Nephron progenitor cell (in vitro differentiated cells): ENCODE measurements around the gene HOXC12.

Source experiments
- DNase-seq: peaks from one replicate; pipeline ENCODE4 v3.0.0; 2021
- H3K27ac Mint-ChIP-seq: 2 replicates; pipeline ENCODE4 v1.8.0; 2021; ENCODE audit warnings: mild to moderate bottlenecking, moderate library complexity, mixed read lengths
- H3K27me3 Mint-ChIP-seq: 2 replicates; pipeline ENCODE4 v1.8.0; 2021; ENCODE audit warnings: mild to moderate bottlenecking, low read depth, mixed read lengths; ENCODE audit not compliant: poor library complexity
- H3K36me3 Mint-ChIP-seq: 2 replicates; pipeline ENCODE4 v1.8.0; 2021; ENCODE audit warnings: low read depth, mixed read lengths
- H3K4me1 Mint-ChIP-seq: 2 replicates; pipeline ENCODE4 v1.8.0; 2021; ENCODE audit warnings: mixed read lengths
- H3K4me3 Mint-ChIP-seq: 2 replicates; pipeline ENCODE4 v1.8.0; 2021; ENCODE audit warnings: mild to moderate bottlenecking, moderate library complexity, mixed read lengths
- H3K9me3 Mint-ChIP-seq: 2 replicates; pipeline ENCODE4 v1.8.0; 2021; ENCODE audit warnings: mild to moderate bottlenecking, moderate library complexity, mixed read lengths
- CTCF ChIP-seq: fragments of 200-600 bp; sonication (generic); IDR thresholded peaks from 2 replicates; pipeline ENCODE4 v1.5.0; 2021; ENCODE audit warnings: antibody characterized with exemption

Gene HOXC12

GRCh38 chr12:53964315-53964713, 9.6 kb downstream of the HOXC12 start:
- H3K4me1 Mint-ChIP-seq = peaks cover 38% of the 10 kb centered on the region
- H3K4me3 Mint-ChIP-seq = no peak overlapping the region
- peaks cover 100% of the 10 kb centered on the region for H3K27me3 Mint-ChIP-seq
- no peak overlapping the region for H3K27ac Mint-ChIP-seq
- no peak for DNase-seq
- no peak for TF ChIP-seq CTCF
- H3K9me3 Mint-ChIP-seq = no peaks in the 10 kb centered on the region
- H3K36me3 Mint-ChIP-seq = no peaks in the 10 kb centered on the region

GRCh38 chr12:53965281-53966084, 10.8 kb downstream of the HOXC12 start:
- Mint-ChIP-seq H3K27me3 (peaks cover 100% of the 10 kb centered on the region), H3K9me3 (no peaks in the 10 kb centered on the region), H3K36me3 (no peaks in the 10 kb centered on the region), H3K4me1 (peaks cover 34% of the 10 kb centered on the region), H3K27ac (no peak overlapping the region), H3K4me3 (peak overlapping the region; percentile 21)
- TF ChIP-seq CTCF = no peak
- DNase-seq = peak; percentile 69

- Mint-ChIP-seq H3K9me3 (no peaks in the 10 kb centered on the region), H3K27me3 (peaks cover 100% of the 10 kb centered on the region), H3K36me3 (no peaks in the 10 kb centered on the region), H3K4me3 (peak overlapping the region; percentile 52), H3K27ac (no peak overlapping the region), H3K4me1 (peaks cover 32% of the 10 kb centered on the region)
- DNase-seq = no peak
- TF ChIP-seq CTCF = no peak
Observed at GRCh38 chr12:53966085-53966384, 11.3 kb downstream of the HOXC12 start.

GRCh38 chr12:53966385-53967133, 11.9 kb downstream of the HOXC12 start:
- TF ChIP-seq CTCF = no peak
- no peak for DNase-seq
- H3K4me3 Mint-ChIP-seq = peak overlapping the region; percentile 52
- H3K9me3 Mint-ChIP-seq = no peaks in the 10 kb centered on the region
- no peak overlapping the region for H3K27ac Mint-ChIP-seq
- peaks cover 32% of the 10 kb centered on the region for H3K4me1 Mint-ChIP-seq
- peaks cover 100% of the 10 kb centered on the region for H3K27me3 Mint-ChIP-seq
- H3K36me3 Mint-ChIP-seq = no peaks in the 10 kb centered on the region

- peaks cover 36% of the 10 kb centered on the region for H3K4me1 Mint-ChIP-seq
- peak overlapping the region; percentile 8 for H3K4me3 Mint-ChIP-seq
- no peak for DNase-seq
- H3K27ac Mint-ChIP-seq = no peak overlapping the region
- no peak for TF ChIP-seq CTCF
- peaks cover 100% of the 10 kb centered on the region for H3K27me3 Mint-ChIP-seq
- no peaks in the 10 kb centered on the region for H3K36me3 Mint-ChIP-seq
- no peaks in the 10 kb centered on the region for H3K9me3 Mint-ChIP-seq
Observed at GRCh38 chr12:53967421-53967925, 12.8 kb downstream of the HOXC12 start.
